ENCODE data around the gene OGA.
"Not testable (repeated sequence)": the region's sequence is repeated elsewhere in the genome, so short reads cannot be mapped to it uniquely, and the experiment has no call there.

Gene OGA

DNA sequence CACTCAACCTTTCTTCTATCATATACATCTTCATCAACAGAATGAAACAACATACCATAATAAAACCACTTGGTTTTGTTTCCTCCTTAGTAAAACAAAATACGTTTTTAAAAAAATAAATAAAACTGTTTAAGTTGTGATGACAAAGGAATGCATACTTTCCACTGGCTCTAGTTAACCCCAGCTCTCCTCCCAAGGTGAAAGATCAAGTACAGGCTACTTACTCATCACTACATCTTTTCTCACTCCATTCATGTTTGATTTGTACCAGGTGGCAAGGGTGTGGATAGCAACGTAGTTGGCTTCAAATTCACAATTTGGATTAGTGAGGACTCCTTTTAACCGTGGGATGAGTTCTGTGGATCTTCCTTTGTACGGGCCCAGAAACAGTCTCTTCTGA lies 14.7 kb downstream of the OGA start:
- no peak for DNase-seq (ENCODE audit: low read depth, low spot score)

DNA sequence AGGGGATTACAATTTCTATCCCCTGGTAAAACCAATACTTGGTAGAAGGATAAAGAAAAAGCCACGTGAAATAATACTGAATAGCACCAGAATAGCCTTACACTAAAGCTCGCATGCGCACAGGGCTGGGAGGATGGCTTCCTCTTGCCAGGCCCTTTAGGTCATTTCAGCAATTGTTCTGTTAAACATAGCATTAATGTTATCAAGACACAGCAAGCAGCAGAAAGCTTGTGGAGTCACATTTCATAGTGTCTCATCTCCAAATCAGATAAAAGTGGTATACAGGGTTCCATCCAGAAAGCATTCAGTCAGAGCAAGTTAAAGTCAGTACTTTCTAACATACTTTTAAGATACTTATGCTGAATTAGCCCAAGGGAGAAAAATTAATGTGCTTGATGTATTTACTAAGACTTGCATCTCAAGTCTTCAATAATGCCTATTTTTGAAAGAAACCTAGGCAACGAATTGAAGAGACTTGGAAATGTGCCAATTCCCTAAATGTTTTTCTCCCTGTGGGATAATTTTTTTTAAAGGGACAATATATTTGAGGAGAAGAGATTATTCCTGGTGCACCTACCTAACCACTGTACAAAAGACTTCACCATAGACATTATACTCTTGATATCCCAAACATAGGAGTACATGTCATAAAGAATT lies 20.7 kb downstream of the OGA start:
- DNase-seq (ENCODE audit: low read depth, low spot score) = no peak

DNA sequence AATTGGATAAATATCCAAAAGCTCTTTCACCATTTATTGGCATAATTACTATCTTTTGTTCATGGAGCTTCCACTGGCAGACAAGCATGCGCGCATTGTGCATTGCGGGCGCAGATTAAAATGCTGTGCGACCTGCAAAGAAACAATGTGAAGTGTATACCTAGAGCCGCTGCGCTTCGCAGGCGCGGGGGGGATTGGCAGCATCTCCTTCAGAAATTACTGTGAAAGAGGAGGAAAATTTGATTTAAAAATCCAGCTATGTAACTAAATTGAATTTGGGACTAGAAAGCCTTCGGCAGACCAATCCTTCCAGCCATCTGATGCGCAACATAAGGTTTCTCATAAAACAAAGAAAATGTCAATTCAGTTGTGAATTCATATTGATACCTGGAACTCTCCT lies 24.7 kb downstream of the OGA start:
- no peak for DNase-seq (ENCODE audit: low read depth, low spot score)

DNA sequence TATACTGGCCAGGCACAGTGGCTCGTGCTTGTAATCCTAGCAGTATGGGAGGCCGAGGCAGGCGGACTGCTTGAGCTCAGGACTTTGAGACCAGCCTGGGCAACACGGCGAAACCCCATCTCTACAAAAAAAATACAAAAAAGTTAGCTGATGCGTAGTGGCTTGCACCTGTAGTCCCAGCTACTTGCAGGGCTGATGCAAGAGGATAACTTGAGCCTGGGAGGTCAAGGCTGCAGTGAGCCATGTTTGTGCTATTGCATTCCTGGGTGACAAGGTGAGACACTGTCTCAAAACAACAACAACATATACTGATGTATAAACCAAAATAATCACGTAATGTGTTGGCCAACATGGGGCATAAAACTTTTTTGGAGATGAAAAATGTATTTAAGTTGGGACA lies 28.6 kb downstream of the OGA start:
- no peak for DNase-seq (ENCODE audit: low read depth, low spot score)

DNA sequence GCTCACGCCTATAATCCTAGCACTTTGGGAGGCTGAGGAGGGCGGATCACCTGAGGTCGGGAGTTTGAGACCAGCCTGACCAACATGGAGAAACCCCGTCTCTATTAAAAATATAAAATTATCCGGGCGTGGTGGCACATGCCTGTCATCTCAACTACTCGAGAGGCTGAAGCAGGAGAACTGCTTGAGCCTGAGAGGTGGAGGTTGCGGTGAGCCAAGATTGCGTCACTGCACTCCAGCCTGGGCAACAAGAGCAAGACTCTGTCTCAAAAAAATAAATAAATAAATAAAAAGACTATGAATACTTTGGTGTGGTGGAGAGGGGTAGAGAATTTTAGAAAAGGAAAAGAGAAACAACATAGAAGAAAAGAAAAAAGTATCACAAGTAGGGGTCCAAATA lies 29.0 kb downstream of the OGA start:
- DNase-seq (ENCODE audit: low read depth, low spot score) = not testable (repeated sequence)

DNA sequence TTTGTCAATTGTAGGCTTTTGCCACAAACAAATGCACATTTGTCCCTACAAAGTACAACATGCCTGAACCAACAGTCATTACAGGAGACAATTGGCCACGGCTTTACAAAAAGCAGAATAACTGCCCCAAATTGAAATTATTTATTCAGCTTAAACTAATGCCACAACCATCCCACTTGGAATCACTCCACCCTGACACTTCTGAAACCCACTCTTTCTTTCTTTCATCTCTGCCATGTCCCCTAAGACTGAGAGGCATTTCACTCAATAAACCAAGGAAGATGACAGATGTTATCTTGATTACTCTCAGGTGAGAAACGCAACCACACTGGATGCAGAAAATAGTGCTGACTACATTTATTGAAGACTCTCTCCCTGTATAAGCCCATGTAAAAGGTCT lies 32.4 kb downstream of the OGA start:
- no peak for DNase-seq (ENCODE audit: low read depth, low spot score)

DNA sequence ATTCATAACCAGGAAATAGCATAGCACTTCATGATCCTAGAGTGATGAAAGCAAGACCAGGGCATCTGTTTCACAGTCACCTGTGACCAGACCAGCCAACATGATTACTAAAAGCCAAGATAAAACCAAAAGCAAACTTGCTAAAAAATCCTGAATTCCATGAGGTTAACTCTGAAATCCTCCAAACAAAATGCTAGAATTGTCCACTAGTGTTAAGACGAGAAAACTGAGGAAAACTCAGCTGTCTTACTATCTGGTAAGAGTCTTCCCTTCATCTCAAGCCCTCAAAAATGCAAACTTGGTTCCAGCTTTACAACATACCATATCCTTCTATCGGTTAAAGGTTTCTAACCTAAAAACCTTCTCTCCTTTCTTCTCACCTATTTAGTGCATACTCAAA lies 33.7 kb downstream of the OGA start:
- no peak for DNase-seq (ENCODE audit: low read depth, low spot score)

DNA sequence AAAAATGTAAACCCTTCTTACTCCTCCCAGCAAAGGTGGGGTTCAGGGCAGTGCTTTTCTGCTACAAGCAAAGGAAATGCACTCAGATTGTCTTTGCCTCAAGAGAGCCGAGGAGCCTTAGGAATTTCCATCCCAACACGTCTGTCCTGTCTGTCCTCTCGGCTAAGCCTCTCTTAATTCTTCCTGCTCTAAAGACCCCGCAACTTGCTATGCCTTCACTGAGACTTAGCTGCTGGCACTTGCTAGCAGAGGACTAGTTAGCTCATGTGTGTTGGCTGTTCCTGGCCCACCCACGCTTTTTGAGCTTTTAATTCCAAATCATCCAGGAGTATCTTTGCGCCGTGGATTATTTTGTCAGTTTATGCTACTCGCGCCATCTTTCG lies 34.5 kb downstream of the OGA start:
- DNase-seq (ENCODE audit: low read depth, low spot score) = no peak

DNA sequence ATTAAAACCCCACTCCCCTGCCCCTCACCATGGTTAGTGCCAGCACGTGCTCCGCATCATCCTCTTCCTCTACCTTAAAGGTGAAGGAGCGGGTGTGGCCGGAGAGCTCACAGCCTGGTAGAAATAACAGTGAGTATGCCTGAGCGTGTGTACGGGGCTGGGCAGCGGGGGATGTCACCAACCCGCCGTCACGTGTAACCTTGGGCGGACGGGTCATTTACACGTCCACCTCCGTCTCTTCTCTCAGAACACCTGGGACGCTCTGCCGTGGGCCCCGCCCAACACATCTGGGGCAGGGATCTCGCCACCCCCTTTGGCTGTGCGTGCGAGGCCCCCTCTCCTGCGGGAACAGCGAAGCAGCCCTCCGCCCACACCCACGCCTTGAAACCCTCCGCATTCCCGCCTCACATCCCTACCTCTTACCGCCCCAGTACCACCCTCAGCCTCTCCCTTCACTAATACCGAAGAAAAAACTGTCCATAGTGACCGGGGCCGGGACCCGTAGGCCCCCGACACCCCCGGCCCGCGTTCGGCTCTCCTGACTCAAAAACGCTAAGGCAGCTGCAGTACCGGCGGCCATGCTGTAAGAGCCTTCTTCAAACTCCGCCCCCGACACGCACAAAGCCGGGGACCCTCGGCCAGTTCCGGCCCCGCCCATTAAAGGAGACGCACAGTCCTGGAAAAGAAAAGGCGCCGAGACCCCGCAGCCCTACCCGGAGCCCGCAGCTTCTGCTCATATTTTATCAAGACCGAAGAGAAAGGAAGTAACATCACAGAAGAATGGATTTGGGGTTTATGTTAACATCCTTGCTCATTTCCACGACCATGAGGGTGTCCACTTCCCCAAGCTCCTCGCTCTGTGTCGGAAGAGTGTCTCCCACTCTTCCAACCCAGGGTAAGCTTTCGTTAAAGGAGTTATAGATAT lies 35.2 kb downstream of the OGA start, which contains the start of gene NPM3:
Gene NPM3 (minus strand): TSS at position 636 of the 925 bp plus-strand sequence. CDS start 56 bp downstream, at position 580.
- DNase-seq (ENCODE audit: low read depth, low spot score) = peak; percentile 72

DNA sequence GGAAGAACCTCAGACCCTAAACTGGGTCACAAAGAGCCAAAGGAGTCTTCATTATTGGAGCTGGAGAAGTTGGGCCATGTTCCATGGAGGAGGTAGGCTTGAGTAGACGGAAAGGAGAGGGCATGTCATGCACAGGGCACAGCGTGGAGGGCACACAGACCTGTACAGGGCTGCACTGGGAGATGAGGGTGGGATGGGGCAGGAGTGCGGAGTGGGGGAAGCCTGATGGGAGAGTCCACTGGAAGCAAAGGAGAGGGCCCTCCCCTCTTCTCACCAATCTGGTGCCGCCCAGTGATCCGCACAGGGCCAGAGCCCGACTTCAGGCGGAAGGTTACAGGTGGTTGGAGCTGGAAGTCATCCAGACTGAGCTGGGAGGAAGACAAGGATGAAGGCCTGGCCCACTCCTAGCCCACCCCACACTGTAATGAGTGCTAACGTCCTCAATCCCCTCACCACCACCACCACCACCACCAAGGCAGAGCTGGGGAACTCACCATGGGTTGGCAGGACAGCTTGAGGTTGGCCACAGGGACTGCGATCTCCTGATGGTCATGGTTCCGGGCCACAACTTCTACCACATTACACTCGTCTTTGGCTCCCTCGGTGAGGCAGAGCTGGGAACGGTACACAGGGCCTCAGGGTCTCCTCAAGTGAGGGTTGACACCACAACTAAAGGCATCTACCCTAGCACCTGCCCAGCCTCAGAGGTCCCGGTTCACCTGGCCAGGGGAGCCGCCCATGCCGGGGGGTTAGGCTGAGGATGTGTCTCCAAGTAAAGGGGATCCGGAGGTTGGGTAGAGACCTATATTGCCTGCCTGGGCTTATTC lies 36.0 kb downstream of the OGA start:
- DNase-seq (ENCODE audit: low read depth, low spot score) = no peak

DNA sequence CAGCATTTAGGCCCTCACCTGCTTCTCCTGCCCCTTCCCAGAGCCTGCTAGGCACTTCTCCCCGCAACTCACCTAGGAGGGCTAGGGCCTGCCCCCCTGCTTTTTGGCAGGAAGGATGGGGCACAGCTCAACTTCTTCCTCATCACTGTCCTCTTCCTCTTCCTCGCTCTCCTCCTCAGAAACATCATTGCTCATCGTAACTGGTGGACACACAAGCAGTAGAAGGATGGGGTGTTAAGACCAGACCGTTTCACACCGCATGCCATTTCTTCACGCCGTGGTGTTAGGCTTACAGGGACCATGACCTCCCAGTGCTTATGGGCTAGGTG lies 36.6 kb downstream of the OGA start:
- DNase-seq (ENCODE audit: low read depth, low spot score) = no peak

DNA sequence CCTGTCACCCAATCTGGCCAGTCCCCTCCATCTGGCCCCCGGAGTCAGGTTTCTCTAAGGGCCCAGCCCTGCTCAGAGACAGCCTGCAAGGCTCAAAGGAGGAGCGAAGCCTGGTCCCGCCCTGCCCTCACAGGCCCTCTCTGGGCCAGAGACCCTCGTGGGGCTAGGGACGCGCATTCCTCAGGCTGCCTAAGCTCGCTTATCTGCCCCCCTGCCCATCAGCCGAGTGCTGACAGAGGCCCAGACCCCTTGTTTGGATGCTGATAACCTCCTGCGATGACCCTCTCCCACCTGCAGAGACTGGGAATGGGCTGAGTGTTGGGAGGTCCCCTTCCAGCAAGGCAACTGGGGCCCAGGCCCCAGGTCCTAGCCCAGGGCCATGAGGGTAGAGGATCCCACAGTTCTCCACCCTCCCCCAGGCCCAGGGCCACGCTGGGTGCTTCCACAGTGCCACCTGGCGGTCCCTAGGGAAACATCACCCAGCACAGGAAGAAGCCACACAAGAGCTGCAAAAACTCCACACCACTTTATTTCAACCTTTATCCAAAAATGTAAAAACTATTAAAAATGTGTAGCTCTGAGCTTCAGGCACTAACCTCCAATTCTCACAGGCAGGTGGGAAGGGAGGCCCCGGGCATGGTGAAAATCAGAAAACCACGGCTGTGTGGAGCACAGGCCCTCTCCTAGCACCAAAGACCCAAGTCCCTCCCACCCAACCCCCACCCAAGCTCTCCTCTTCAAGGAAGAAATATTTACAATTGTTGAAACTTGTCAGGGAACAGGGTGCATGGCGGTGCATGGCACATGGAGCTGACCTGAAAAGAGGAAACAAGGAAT lies 37.2 kb downstream of the OGA start:
- DNase-seq (ENCODE audit: low read depth, low spot score) = peak; percentile 52

DNA sequence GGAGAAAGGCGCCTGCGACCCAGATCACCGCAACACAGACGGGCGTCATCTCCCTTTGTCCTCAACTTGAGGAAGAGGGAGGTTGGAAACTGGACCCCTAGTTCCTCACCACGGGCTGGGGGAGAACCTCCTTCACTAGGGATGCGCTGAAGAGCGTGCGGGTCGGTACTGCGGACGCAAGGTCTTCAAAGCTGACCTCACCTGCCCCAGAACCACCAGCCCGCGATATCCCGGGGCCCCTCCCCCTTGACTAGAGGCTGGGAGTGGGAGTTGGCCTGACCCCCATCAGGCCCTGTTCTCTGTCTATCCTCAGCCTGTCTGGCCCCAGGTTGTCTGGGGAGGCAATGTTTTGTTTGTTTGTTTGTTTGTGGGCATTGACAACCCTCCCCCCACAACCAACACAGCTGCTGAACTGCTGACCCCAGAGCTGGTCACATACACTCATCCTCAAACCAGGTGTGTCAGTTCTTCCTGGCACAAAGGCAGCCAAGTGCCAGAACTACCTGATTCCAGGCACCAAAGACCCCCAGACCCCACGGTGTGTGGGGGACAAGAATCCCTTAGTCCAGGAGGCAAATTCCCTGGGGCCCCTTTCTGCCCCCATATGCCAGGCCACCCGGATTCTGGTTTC lies 37.9 kb downstream of the OGA start:
- DNase-seq (ENCODE audit: low read depth, low spot score) = no peak

DNA sequence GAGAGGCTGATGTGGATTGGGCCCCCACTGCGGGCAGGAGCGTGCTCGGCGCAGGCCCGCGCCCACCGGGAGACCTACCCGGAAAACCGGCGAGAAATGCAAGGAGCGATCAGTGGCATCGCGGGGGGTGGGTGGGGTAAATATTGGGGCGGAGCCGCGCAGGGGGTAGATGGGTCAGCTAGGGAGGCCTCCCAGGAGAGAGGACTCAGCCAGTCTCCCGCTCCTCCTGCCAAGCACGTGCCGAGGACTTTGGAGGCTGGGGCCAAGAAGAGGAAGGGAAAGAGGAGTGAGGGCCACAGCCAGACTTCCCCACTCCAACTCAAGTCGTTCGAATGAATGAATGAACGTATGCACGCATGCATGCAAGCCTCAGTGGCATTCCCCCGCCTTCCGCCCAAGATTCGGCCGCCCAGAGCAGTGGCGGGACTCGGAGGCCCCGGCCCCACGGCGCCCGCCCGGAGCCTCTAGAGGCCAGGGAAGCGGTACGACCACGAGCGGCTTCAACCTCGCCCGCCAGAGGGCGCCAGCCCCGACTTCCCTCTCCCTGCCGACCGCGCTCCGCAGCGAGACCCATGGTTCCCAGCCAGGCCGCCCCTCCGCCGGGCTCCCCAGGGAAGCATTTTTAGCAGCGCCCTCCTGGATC lies 38.6 kb downstream of the OGA start:
- peak; percentile 67 for DNase-seq (ENCODE audit: low read depth, low spot score)

DNA sequence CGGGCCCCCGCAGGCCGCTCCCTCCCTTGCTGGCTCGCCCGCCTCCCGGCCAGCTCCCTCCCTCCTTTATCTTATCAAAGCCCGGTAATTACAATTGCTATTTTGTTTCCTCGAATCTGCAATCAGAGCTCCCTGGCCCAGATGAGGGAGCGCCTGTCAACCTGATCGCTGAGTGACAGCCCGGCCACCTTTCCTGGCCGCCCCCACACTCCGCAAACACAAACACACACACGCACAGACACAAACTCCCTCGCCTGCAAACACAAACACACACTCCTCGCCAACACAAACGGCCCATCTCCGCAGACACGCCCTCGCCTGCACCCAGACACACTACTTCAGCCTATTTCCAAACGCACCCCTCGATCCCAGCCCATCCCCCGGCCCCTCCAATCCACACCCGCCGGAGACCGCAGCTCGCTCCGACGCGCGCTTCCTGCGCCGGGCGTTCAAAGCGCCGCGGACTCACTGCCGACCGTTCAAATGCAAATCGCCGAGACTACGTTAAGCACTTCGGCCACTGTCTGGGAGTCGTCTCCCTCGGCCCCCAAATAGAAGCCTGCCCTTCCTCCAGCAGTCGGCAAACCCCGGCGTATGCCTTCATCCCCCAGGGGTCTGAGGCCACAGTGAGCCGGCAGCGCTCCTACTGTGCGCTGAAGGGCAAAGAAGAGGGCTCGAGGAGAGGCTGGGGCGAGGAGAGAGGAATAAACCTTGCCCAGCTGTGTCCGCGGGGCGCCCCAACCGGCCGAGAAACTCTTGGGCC lies 39.3 kb downstream of the OGA start:
- DNase-seq (ENCODE audit: low read depth, low spot score) = no peak

DNA sequence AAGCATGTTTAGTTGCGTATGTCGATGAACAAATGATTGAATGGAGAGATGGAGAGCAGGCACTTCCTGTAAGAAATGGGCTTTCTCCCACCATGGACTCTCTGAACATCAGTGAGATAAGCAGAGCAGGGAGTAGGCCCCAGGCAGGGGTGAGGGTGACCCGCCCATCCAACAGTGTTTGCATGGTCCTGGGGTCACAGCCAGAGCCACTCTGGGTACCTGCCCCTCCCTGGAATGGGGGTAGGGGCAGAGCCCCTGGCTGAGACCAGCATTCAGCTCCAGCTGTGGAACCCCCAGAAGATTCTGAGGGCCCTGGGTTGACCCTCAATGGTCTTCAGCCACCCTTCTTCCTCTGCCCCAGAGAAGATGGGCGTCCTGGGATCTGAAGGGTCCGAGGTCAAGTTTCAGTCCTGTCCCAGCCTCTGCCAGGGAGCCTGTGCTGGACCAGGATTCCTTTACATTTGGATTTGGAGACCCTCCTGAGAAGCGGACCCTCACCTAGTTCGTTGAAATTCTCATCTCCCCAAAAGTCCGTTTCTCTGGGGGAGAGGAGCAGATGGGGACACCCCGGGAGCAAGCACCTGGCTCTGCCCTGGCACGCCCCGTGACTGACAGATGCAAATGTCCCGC lies 40.0 kb downstream of the OGA start:
- DNase-seq (ENCODE audit: low read depth, low spot score) = no peak

DNA sequence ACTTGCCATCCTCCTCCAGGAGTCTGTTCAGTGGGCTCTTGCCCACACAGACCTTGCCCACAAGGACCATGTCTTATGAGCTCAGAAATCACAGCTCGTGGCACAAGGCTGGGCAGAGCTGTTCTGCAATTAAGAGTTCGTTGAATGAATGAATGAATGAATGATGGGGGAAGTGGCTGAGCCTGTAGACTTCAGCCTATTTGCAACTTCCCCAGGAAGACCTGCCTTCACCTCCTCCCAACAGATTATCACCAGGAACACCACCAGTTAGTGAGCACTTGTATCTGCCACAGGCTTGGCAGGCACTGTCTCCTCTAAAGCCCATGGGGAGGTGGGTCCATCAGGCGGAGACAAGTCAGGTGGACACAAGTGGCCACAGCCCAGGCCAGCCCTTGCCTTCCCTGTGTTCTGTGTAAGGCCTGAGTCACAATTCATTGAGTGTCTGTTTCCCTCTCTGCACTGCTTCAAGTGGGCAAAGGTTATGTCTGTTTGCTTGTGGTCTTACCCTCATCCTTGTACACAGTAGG lies 40.6 kb downstream of the OGA start:
- no peak for DNase-seq (ENCODE audit: low read depth, low spot score)

DNA sequence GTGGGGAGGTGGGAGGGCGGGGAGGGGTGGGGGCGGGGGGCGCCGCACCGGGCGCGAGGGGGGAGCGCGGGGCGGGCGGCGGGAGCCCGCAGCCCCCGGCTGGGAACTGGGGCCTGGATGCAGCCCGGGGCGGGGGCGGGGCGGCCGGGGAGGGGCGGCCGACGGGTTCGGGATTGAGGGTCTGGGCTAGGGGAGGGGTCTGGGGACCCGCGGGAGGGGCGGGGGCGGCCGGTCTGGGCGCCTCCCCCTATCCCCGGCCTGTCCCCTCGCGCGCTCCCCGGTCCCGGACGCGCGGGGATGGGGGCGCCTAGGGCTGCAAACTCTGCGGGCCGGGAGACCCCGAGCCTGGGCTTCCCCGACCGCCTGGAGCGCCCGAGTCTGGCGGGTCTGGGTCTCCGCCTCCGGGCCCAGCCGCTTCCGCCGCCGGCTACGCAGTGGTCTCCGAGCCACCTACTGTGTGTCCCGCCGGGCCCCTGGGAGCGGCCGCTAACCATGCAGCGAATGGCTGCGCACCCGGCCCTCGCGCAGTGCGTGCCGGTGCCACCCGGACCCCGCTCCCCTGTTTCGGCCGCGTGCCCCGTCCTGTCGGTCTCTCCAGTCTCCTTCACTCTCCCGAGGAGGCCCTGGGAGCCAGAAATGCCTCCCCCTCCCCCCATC lies 42.0 kb downstream of the OGA start:
- no peak for DNase-seq (ENCODE audit: low read depth, low spot score)
